Measurements from ENCODE around the gene PIH1D1. TPM values are rescaled to one million over a fixed set of nuclear protein-coding genes. Genes with fewer than 3 reads are reported as not detected.

Gene PIH1D1
- total RNA-seq, 2 experiments from 2014 or later, result 124 to 126 TPM

- Mint-ChIP-seq H3K27ac (no peak overlapping the region), H3K27me3 (peaks cover 70% of the 10 kb centered on the region), H3K4me3 (peak overlapping the region; percentile 12), H3K9me3 (no peaks in the 10 kb centered on the region), H3K36me3 (ENCODE audit: low read depth) (no peaks in the 10 kb centered on the region), H3K4me1 (ENCODE audit: low read depth) (peaks cover 30% of the 10 kb centered on the region)
- peak; percentile 59 for DNase-seq
- ATAC-seq, result peak; percentile 22
- TF ChIP-seq CTCF (IDR thresholded peaks at IDR 0.05), result no peak
- intact Hi-C loops (cut with micrococcal nuclease), result no loop called here
- POLR2A ChIA-PET, result interaction anchor here (0.6 to 1.4 kb wide), 6 partner anchors 10 to 90 kb away, joined by 3 read pairs; no protein-coding TSS in a partner anchor
- CTCF ChIA-PET, result interaction anchor here (0.6 to 3.3 kb wide), 7 partner anchors 9 to 324 kb away, joined by 3 to 13 read pairs (median 3); no protein-coding TSS in a partner anchor
Measured at GRCh38 chr19:49421039-49421877, 30.4 kb downstream of the PIH1D1 start.

- intact Hi-C loops (cut with micrococcal nuclease), result no loop called here
- DNase-seq, result no peak
- Mint-ChIP-seq H3K27ac (no peak overlapping the region), H3K9me3 (no peaks in the 10 kb centered on the region), H3K36me3 (ENCODE audit: low read depth) (no peaks in the 10 kb centered on the region), H3K4me1 (ENCODE audit: low read depth) (peaks cover 26% of the 10 kb centered on the region), H3K27me3 (peaks cover 60% of the 10 kb centered on the region), H3K4me3 (no peak overlapping the region)
- CTCF ChIA-PET, result interaction anchor here (0.8 to 3.3 kb wide), 5 partner anchors 10 to 86 kb away, joined by 3 to 13 read pairs (median 4); no protein-coding TSS in a partner anchor
- POLR2A ChIA-PET, result interaction anchor here (0.9 to 1.2 kb wide), 3 partner anchors 10 to 23 kb away, joined by 3 to 4 read pairs (median 3); no protein-coding TSS in a partner anchor
- ATAC-seq, result no peak
- TF ChIP-seq CTCF (IDR thresholded peaks at IDR 0.05), result no peak
Measured at GRCh38 chr19:49420227-49420626, 31.4 kb downstream of the PIH1D1 start.

GRCh38 chr19:49419173-49419572 lies 32.4 kb downstream of the PIH1D1 start:
- ChIA-PET CTCF (interaction anchor here (0.9 to 3.3 kb wide), 5 partner anchors 9 to 273 kb away, joined by 3 to 13 read pairs (median 4); no protein-coding TSS in a partner anchor), POLR2A (interaction anchor here (0.9 to 1.2 kb wide), 2 partner anchors 9 to 10 kb away, joined by 3 to 4 read pairs; no protein-coding TSS in a partner anchor)
- intact Hi-C loops (cut with micrococcal nuclease), result no loop called here
- H3K27me3 Mint-ChIP-seq, result peaks cover 53% of the 10 kb centered on the region
- DNase-seq (no peak), ATAC-seq (no peak)
- no peak overlapping the region for H3K4me3 Mint-ChIP-seq
- TF ChIP-seq CTCF (IDR thresholded peaks at IDR 0.05), result no peak
- no peaks in the 10 kb centered on the region for H3K9me3 Mint-ChIP-seq
- peaks cover 25% of the 10 kb centered on the region for H3K4me1 Mint-ChIP-seq (ENCODE audit: low read depth)
- H3K27ac Mint-ChIP-seq, result no peak overlapping the region
- no peaks in the 10 kb centered on the region for H3K36me3 Mint-ChIP-seq (ENCODE audit: low read depth)

- intact Hi-C loops (cut with micrococcal nuclease), result no loop called here
- no peak for TF ChIP-seq CTCF (IDR thresholded peaks at IDR 0.05)
- ChIA-PET POLR2A (no interaction called here), CTCF (interaction anchor here (0.8 to 2.1 kb wide), 5 partner anchors 8 to 272 kb away, joined by 3 to 4 read pairs (median 3); no protein-coding TSS in a partner anchor)
- H3K4me3 Mint-ChIP-seq, result no peak overlapping the region
- DNase-seq (no peak), ATAC-seq (no peak)
- no peaks in the 10 kb centered on the region for H3K9me3 Mint-ChIP-seq
- H3K27ac Mint-ChIP-seq, result no peak overlapping the region
- peaks cover 48% of the 10 kb centered on the region for H3K27me3 Mint-ChIP-seq
- H3K36me3 Mint-ChIP-seq (ENCODE audit: low read depth), result no peaks in the 10 kb centered on the region
- peaks cover 18% of the 10 kb centered on the region for H3K4me1 Mint-ChIP-seq (ENCODE audit: low read depth)
Measured at GRCh38 chr19:49418511-49418910, 33.1 kb downstream of the PIH1D1 start.

DNA sequence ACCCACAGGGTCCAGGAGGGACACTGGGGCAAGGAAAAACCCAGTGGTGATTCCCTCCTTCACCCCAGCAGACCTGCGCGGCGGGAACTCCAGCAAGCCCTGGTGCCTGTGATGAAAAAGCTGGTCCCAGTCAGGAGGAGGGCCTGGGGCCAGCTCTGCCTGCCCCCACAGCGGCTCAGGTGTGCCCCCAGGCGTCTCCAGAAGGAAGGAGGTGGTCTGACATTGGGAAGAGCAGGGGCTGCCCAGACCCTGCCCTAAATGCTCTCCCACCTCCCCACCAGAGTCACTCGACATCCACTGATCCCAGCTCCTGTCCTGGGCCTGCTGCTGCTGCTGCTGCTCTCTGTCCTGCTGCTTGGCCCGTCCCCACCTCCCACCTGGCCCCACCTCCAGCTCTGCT lies 34.5 kb downstream of the PIH1D1 start:
- no peak overlapping the region for H3K27ac Mint-ChIP-seq
- H3K4me3 Mint-ChIP-seq, result no peak overlapping the region
- ChIA-PET CTCF (interaction anchor here (0.9 to 1.5 kb wide), 4 partner anchors 10 to 319 kb away, joined by 3 read pairs; no protein-coding TSS in a partner anchor), POLR2A (interaction anchor here (0.6 kb wide), 1 partner anchor 36 kb away, joined by 3 read pairs; no protein-coding TSS in a partner anchor)
- H3K4me1 Mint-ChIP-seq (ENCODE audit: low read depth), result peaks cover 9% of the 10 kb centered on the region
- no peaks in the 10 kb centered on the region for H3K9me3 Mint-ChIP-seq
- ATAC-seq, result no peak
- intact Hi-C loops (cut with micrococcal nuclease), result no loop called here
- no peak for DNase-seq
- H3K27me3 Mint-ChIP-seq, result peaks cover 38% of the 10 kb centered on the region
- no peak for TF ChIP-seq CTCF (IDR thresholded peaks at IDR 0.05)
- H3K36me3 Mint-ChIP-seq (ENCODE audit: low read depth), result no peaks in the 10 kb centered on the region

Data from activated CD8-positive, alpha-beta T cell treated with anti-CD3 and anti-CD28 coated beads for 36 hours (primary cell).